ENCODE measurements around the gene CAPG. TPM values are rescaled to one million over a fixed set of nuclear protein-coding genes. Genes with fewer than 3 reads are reported as not detected.
A peak's percentile ranks its signal among the peaks of the same experiment; 100 is the strongest.

Gene CAPG
- total and polyA plus RNA-seq, 9 of the 15 experiments (the other 6 are each of a cell fraction or from before 2014, with no cell fraction given): 10.6 to 90.4 (median 56.0) TPM

- TF ChIP-seq BCLAF1 (IDR thresholded peaks at IDR 0.05; ENCODE audit: borderline replicate concordance in 1 of 2, control insufficient read depth in 1 of 2, low read depth in 2 of 2, low read length in 1 of 2) (no peak), ARID2 (IDR thresholded peaks at IDR 0.05) (peak; percentile 99), FOSL1 (tag; conservative IDR thresholded peaks at IDR 0.05) (no peak; the same call in 1 of the 2 replicates), ZNF277 (CRISPR knock-in tag; IDR thresholded peaks at IDR 0.05; ENCODE audit: borderline replicate concordance) (no peak), PHF21A (IDR thresholded peaks at IDR 0.05; ENCODE audit: borderline replicate concordance, low read depth) (peak; percentile 77), TAF1 (IDR thresholded peaks at IDR 0.05; ENCODE audit: control insufficient read depth, extremely low read depth, insufficient read depth, low read length, severe bottlenecking) (no peak), HIVEP1 (CRISPR knock-in tag; IDR thresholded peaks at IDR 0.05) (0 out of 2 replicates have a peak, but pooled peaks have one; percentile 12), TEAD1 (CRISPR knock-in tag; IDR thresholded peaks at IDR 0.05) (peak in 1 of 2 experiments; percentile 39; a peak in 1 of 4 replicates), RBM17 (IDR thresholded peaks at IDR 0.05; ENCODE audit: borderline replicate concordance, low read depth, low read length) (no peak), NCOA1 (IDR thresholded peaks at IDR 0.05; ENCODE audit: low read depth) (no peak), CBFB (CRISPR knock-in tag; IDR thresholded peaks at IDR 0.05) (no peak), ERF (CRISPR knock-in tag; IDR thresholded peaks at IDR 0.05) (no peak), MCM5 (IDR thresholded peaks at IDR 0.05; ENCODE audit: low read depth) (no peak), ZNF224 (CRISPR knock-in tag; IDR thresholded peaks at IDR 0.05) (no peak), OTX1 (CRISPR knock-in tag; IDR thresholded peaks at IDR 0.05) (peak; percentile 66; the same call in 1 of the 2 replicates), HNRNPH1 (optimal IDR thresholded peaks at IDR 0.05; ENCODE audit: low read depth, low read length) (no peak), CCNT2 (IDR thresholded peaks at IDR 0.05; ENCODE audit: borderline replicate concordance, extremely low read depth, insufficient read length, low read depth, low read length) (no peak), PRDM10 (IDR thresholded peaks at IDR 0.05; ENCODE audit: partially characterized antibody) (peak; percentile 19), MTA2 (IDR thresholded peaks at IDR 0.05; ENCODE audit: low read depth) (no peak), LARP7 (IDR thresholded peaks at IDR 0.05) (peak; percentile 55; the same call in 1 of the 2 replicates)
Observed at GRCh38 chr2:85420536-85421259, 10.5 kb upstream of the CAPG start (continued).
